ENCODE results near the gene TRAF6. TPM values are rescaled to one million over a fixed set of nuclear protein-coding genes. Genes with fewer than 3 reads are reported as not detected.

TRAF6 gene
- total and polyA plus RNA-seq, 2 donors (not counting 3 experiments of a cell fraction or from before 2014, with no cell fraction given): 6.0 to 14.2 TPM

DNA sequence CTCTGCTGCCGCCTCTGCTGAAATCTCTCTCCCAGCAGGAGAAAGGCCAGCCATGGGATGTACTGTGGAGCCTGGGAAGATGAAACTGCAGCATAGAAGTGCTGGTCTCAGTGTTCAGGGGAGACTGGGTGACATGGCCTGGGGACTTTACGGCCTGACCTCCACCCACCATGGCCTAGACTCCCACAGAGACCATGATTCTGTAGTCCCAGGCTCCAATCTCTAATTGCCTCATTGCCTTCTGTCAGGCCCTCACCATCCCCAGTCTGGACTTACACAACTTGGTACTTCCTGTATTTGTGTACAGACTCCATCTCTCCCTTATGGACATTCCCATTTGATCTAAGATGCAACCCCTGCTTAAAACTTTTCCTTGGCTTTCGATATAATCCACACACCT lies 43.1 kb downstream of the TRAF6 start:
- TF ChIP-seq POLR2AphosphoS5 (IDR thresholded peaks at IDR 0.05; ENCODE audit: insufficient read depth, low read depth, low read length) (no peak), MAX (IDR thresholded peaks at IDR 0.05; ENCODE audit: insufficient read depth, insufficient read length) (no peak), GATA2 (IDR thresholded peaks at IDR 0.05; ENCODE audit: insufficient read depth, insufficient read length, low read depth, low read length) (no peak), FOS (IDR thresholded peaks at IDR 0.05; ENCODE audit: borderline replicate concordance, insufficient read depth, low read length) (no peak), JUN (IDR thresholded peaks at IDR 0.05; ENCODE audit: borderline replicate concordance, insufficient read depth, insufficient read length, low read depth) (no peak), EZH2 (IDR thresholded peaks at IDR 0.05; ENCODE audit: borderline replicate concordance, low read depth, low read length, severe bottlenecking) (no peak), POLR2A (IDR thresholded peaks at IDR 0.05; ENCODE audit: low read depth, low read length) (no peak), MYC (IDR thresholded peaks at IDR 0.05; ENCODE audit: low read depth, low read length) (no peak)
- TF ChIP-seq, protein P1, sequence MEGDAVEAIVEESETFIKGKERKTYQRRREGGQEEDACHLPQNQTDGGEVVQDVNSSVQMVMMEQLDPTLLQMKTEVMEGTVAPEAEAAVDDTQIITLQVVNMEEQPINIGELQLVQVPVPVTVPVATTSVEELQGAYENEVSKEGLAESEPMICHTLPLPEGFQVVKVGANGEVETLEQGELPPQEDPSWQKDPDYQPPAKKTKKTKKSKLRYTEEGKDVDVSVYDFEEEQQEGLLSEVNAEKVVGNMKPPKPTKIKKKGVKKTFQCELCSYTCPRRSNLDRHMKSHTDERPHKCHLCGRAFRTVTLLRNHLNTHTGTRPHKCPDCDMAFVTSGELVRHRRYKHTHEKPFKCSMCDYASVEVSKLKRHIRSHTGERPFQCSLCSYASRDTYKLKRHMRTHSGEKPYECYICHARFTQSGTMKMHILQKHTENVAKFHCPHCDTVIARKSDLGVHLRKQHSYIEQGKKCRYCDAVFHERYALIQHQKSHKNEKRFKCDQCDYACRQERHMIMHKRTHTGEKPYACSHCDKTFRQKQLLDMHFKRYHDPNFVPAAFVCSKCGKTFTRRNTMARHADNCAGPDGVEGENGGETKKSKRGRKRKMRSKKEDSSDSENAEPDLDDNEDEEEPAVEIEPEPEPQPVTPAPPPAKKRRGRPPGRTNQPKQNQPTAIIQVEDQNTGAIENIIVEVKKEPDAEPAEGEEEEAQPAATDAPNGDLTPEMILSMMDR (IDR thresholded peaks at IDR 0.05; ENCODE audit: extremely low read depth in 1 of 2, insufficient read depth in 1 of 2, low read depth in 1 of 2, low read length in 2 of 2): no peak
- Histone ChIP-seq H3K4me3 (replicated peaks in 1 of 3; ENCODE audit: insufficient read depth in 1 of 3, low read depth in 1 of 3, low read length in 3 of 3) (no peak overlapping the region), H3K9me3 (replicated peaks; ENCODE audit: control insufficient read depth, insufficient read depth, low read length) (no peaks in the 10 kb centered on the region), H3K27me3 (ENCODE audit: control insufficient read depth in 2 of 2, insufficient read depth in 2 of 2, low read length in 2 of 2) (no peaks in the 10 kb centered on the region), H2AFZ (ENCODE audit: low read depth, low read length) (no peak overlapping the region), H3K4me2 (ENCODE audit: insufficient read depth, low read length) (no peak overlapping the region), H4K20me1 (replicated peaks; ENCODE audit: control insufficient read depth, extremely low read depth, insufficient read depth, low read length) (no peaks in the 10 kb centered on the region), H3K9ac (replicated peaks; ENCODE audit: extremely low read depth, insufficient read depth, low read length) (no peak overlapping the region), H3K36me3 (ENCODE audit: control insufficient read depth in 2 of 2, extremely low read depth in 1 of 2, insufficient read depth in 2 of 2, low read length in 2 of 2) (no peaks in the 10 kb centered on the region), H3K79me2 (ENCODE audit: control insufficient read depth, insufficient read depth, low read length) (no peaks in the 10 kb centered on the region), H3K9me1 (replicated peaks; ENCODE audit: control insufficient read depth, extremely low read depth, insufficient read depth, low read length) (no peaks in the 10 kb centered on the region), H3K27ac (ENCODE audit: insufficient read depth, low read depth, low read length) (no peak overlapping the region), H3K4me1 (ENCODE audit: control insufficient read depth, extremely low read depth, insufficient read depth, low read length) (no peaks in the 10 kb centered on the region)
- FAIRE-seq (no peak), DNase-seq (ENCODE audit: low read depth, low spot score) (no peak)
- intact Hi-C loops (cut with micrococcal nuclease): no loop called here
- dilution Hi-C loops (cut with MboI; ENCODE audit: extremely low pct_ligation_motif_present, low sequenced_read_pairs): no loop called here
- ChIA-PET POLR2A (no interaction called here), CTCF (interaction anchor here (1.1 kb wide), 1 partner anchor 11 kb away, joined by 3 read pairs; no protein-coding TSS in a partner anchor)
- no TSS peak for BruUV-seq (replicated peaks)
